Measurements from ENCODE around the gene SLC25A5. TPM values are rescaled to one million over a fixed set of nuclear protein-coding genes. Genes with fewer than 3 reads are reported as not detected.
A peak's percentile ranks its signal among the peaks of the same experiment; 100 is the strongest.
"Not testable (repeated sequence)": the region's sequence is repeated elsewhere in the genome, so short reads cannot be mapped to it uniquely, and the experiment has no call there.

Gene SLC25A5
- total RNA-seq, 2 donors from 2014 or later: 1,116 to 1,323 TPM

GRCh38 chrX:119474615-119475388 is 6.6 kb downstream of the SLC25A5 start:
- ATAC-seq (no peak), DNase-seq (no peak)
- intact Hi-C loops (cut with DNase I, micrococcal nuclease): no loop called here

- ATAC-seq (no peak), DNase-seq (no peak)
- intact Hi-C loops (cut with DNase I, micrococcal nuclease): no loop called here
Measured at GRCh38 chrX:119475389-119476101, 7.3 kb downstream of the SLC25A5 start.

GRCh38 chrX:119477812-119478232 is 9.6 kb downstream of the SLC25A5 start:
- ATAC-seq (peak; percentile 89), DNase-seq (peak in 1 of 2 donors; percentile 75)
- intact Hi-C loops (cut with DNase I, micrococcal nuclease): no loop called here

- DNase-seq (no peak), ATAC-seq (no peak)
Measured at GRCh38 chrX:119478504-119478903, 10.3 kb downstream of the SLC25A5 start.

GRCh38 chrX:119479845-119480244 is 11.6 kb downstream of the SLC25A5 start:
- intact Hi-C loops (cut with DNase I, micrococcal nuclease): no loop called here
- ATAC-seq: no peak
- DNase-seq: no peak

More at GRCh38 chrX:119478504-119478903, 10.3 kb downstream of the SLC25A5 start:
- intact Hi-C loops (cut with DNase I, micrococcal nuclease): no loop called here

GRCh38 chrX:119481323-119481801 is 13.1 kb downstream of the SLC25A5 start:
- intact Hi-C loops (cut with DNase I, micrococcal nuclease): no loop called here
- DNase-seq (no peak), ATAC-seq (peak; percentile 23)

- DNase-seq (no peak), ATAC-seq (no peak)
- intact Hi-C loops (cut with DNase I, micrococcal nuclease): no loop called here
Measured at GRCh38 chrX:119482041-119482440, 13.8 kb downstream of the SLC25A5 start.

GRCh38 chrX:119482481-119483480 is 14.5 kb downstream of the SLC25A5 start:
- intact Hi-C loops (cut with DNase I, micrococcal nuclease): no loop called here
- peak; percentile 50 to 75 for DNase-seq
- ATAC-seq: peak; percentile 61

- ATAC-seq (peak; percentile 29), DNase-seq (no peak)
- intact Hi-C loops (cut with DNase I, micrococcal nuclease): no loop called here
Measured at GRCh38 chrX:119486745-119487144, 18.5 kb downstream of the SLC25A5 start.

GRCh38 chrX:119487766-119488165 is 19.5 kb downstream of the SLC25A5 start:
- intact Hi-C loops (cut with DNase I, micrococcal nuclease); DNase-seq; ATAC-seq: not testable (repeated sequence)

GRCh38 chrX:119488749-119489148 is 20.5 kb downstream of the SLC25A5 start:
- peak; percentile 53 to 80 for DNase-seq
- ATAC-seq: peak; percentile 67
- intact Hi-C loops (cut with DNase I, micrococcal nuclease): no loop called here

- intact Hi-C loops (cut with DNase I, micrococcal nuclease): no loop called here
- ATAC-seq (no peak), DNase-seq (no peak)
Measured at GRCh38 chrX:119489212-119490074, 21.2 kb downstream of the SLC25A5 start.

- DNase-seq (no peak), ATAC-seq (no peak)
- intact Hi-C loops (cut with DNase I, micrococcal nuclease): no loop called here
Measured at GRCh38 chrX:119492463-119492862, 24.2 kb downstream of the SLC25A5 start.

- DNase-seq; ATAC-seq; intact Hi-C loops (cut with DNase I, micrococcal nuclease): not testable (repeated sequence)
Measured at GRCh38 chrX:119493851-119494495, 25.7 kb downstream of the SLC25A5 start.

- DNase-seq (no peak), ATAC-seq (peak; percentile 54)
- intact Hi-C loops (cut with DNase I, micrococcal nuclease): no loop called here
Measured at GRCh38 chrX:119495734-119496726, 27.8 kb downstream of the SLC25A5 start.

GRCh38 chrX:119497185-119497584 is 28.9 kb downstream of the SLC25A5 start:
- ATAC-seq (no peak), DNase-seq (no peak)
- intact Hi-C loops (cut with DNase I, micrococcal nuclease): no loop called here

Measured in left colon (tissue), 2 donors.